K562 (cell line): ENCODE measurements around the gene TMCC1. TPM values are rescaled to one million over a fixed set of nuclear protein-coding genes. Genes with fewer than 3 reads are reported as not detected.

Experiments used
- ATAC-seq: fragments of 200-7000 bp; cut with Tn5 transposase; 3 replicates; pipeline ENCODE4 v1.9.1; 2020; ENCODE audit warnings: moderate library complexity
- BruUV-seq: library from RNA; stranded (reverse); fragments of 400-500 nt; replicated peaks from 2 replicates; lab custom pipeline; 2021; lab: Mats Ljungman, UMichigan
- CTCF ChIA-PET: fragments of 300-600 bp; formaldehyde crosslinking; extraction: SDS; loops from one replicate; lab custom pipeline; 2021; ENCODE audit warnings: low intra/inter-chr PET ratio; lab: Yijun Ruan, JAX
- POLR2A ChIA-PET: fragments of 300-600, 350-650 bp; sonication (Branson Sonifier 250); formaldehyde crosslinking; extraction: SDS; loops from one replicate; lab custom pipeline; 2021; ENCODE audit warnings: antibody characterized with exemption, inconsistent platforms; lab: Yijun Ruan, JAX
- DNase-seq, 4 experiments: peaks; one replicate each; pipeline versions ENCODE4 v3.0.0 to v3.0.0-alpha.2; 2011 to 2018; ENCODE audit warnings: low spot score in 3 of 4, mixed read lengths in 3 of 4; ENCODE audit errors: extremely low read depth in 1 of 4
- FAIRE-seq: peaks from 2 replicates; lab custom pipeline; 2011; peaks lifted over from hg19 to GRCh38; lab: Jason Lieb, UNC
- H2AFZ ChIP-seq: 2 replicates; pipeline ENCODE4 v1.6.0; 2011; ENCODE audit warnings: low read depth, low read length, control low read depth, inconsistent platforms
- H3K27ac ChIP-seq: fragments of 200-600 bp; 3 replicates; pipeline ENCODE4 v1.8.0; 2011; ENCODE audit warnings: low read depth, mild to moderate bottlenecking, control low read depth, inconsistent platforms, low read length, moderate library complexity, mixed read lengths; ENCODE audit errors: extremely low read depth
- H3K27me3 ChIP-seq, 2 experiments: fragments of 300-600 bp in 1 of 2; 2 replicates in 1 of 2; 3 replicates in 1 of 2; pipeline versions ENCODE4 v1.6.0 to v1.8.0; 2011; ENCODE audit warnings: inconsistent platforms in 2 of 2, low read length in 2 of 2, mild to moderate bottlenecking in 1 of 2, mixed read lengths in 1 of 2, moderate library complexity in 1 of 2; ENCODE audit not compliant: control insufficient read depth in 2 of 2, insufficient read depth in 2 of 2
- H3K36me3 ChIP-seq: fragments of 300-600 bp; 3 replicates; pipeline ENCODE4 v1.8.0; 2011; ENCODE audit warnings: mild to moderate bottlenecking, low read length, inconsistent platforms; ENCODE audit not compliant: control insufficient read depth, insufficient read depth
- H3K4me1 ChIP-seq, 2 experiments: fragments of 200-600 bp in 1 of 2; replicated peaks in 1 of 2; 2 replicates in 1 of 2; 3 replicates in 1 of 2; pipeline versions ENCODE4 v1.5.1 to v1.8.0; 2011; ENCODE audit warnings: inconsistent platforms in 2 of 2, low read length in 2 of 2, mild to moderate bottlenecking in 1 of 2, mixed read lengths in 1 of 2, moderate library complexity in 1 of 2; ENCODE audit not compliant: control insufficient read depth in 2 of 2, insufficient read depth in 2 of 2
- H3K4me2 ChIP-seq: 2 replicates; pipeline ENCODE4 v1.6.1; 2011; ENCODE audit warnings: low read length, control low read depth, inconsistent platforms, mixed read lengths; ENCODE audit not compliant: insufficient read depth
- H3K4me3 ChIP-seq: fragments of 200-600 bp; sonication (generic), shearing (Covaris generic); 2 replicates; pipeline ENCODE4 v1.5.1; 2016; ENCODE audit warnings: control low read depth, inconsistent platforms
- H3K79me2 ChIP-seq: fragments of 200-600 bp; 3 replicates; pipeline ENCODE4 v1.8.0; 2011; ENCODE audit warnings: low read length, inconsistent platforms; ENCODE audit not compliant: control insufficient read depth, insufficient read depth
- H3K9ac ChIP-seq, 2 experiments: 2 replicates each; pipeline versions ENCODE4 v1.6.0 to v1.6.1; 2011; ENCODE audit warnings: low read depth in 2 of 2, low read length in 2 of 2, control low read depth in 1 of 2, inconsistent platforms in 1 of 2, mild to moderate bottlenecking in 1 of 2, mixed read lengths in 1 of 2; ENCODE audit not compliant: insufficient read depth in 1 of 2
- H3K9me1 ChIP-seq: one replicate; pipeline ENCODE4 v1.6.0; 2011; ENCODE audit warnings: inconsistent platforms, mild to moderate bottlenecking, low read length, moderate library complexity; ENCODE audit not compliant: control insufficient read depth, insufficient read depth
- H3K9me3 ChIP-seq: replicated peaks from 2 replicates; pipeline ENCODE4 v1.5.1; 2011; ENCODE audit warnings: low read depth, low read length, inconsistent platforms; ENCODE audit not compliant: control insufficient read depth, insufficient read depth
- H4K20me1 ChIP-seq: replicated peaks from 2 replicates; pipeline ENCODE4 v1.6.1; 2011; ENCODE audit warnings: low read length, inconsistent platforms, mixed read lengths; ENCODE audit not compliant: control insufficient read depth, insufficient read depth
- BMI1 ChIP-seq: fragments of 150-350 bp; IDR thresholded peaks from 2 replicates; pipeline ENCODE4 v1.6.1; 2014; ENCODE audit warnings: low read length
- CXXC5 ChIP-seq: fragments of 250-450 bp; sonication (Bioruptor Pico); IDR thresholded peaks from 2 replicates; pipeline ENCODE4 v1.8.0; 2022; ENCODE audit warnings: inconsistent platforms, mild to moderate bottlenecking, moderate library complexity
- GABPB2 ChIP-seq: fragments of 250-450 bp; sonication (Bioruptor Pico); conservative IDR thresholded peaks from 2 replicates; pipeline ENCODE4 v1.5.1; 2021; ENCODE audit warnings: mild to moderate bottlenecking
- SAP30 ChIP-seq: fragments of 200-600 bp; sonication (generic); IDR thresholded peaks from 2 replicates; pipeline ENCODE4 v1.6.1; 2012; ENCODE audit warnings: borderline replicate concordance, low read depth, mild to moderate bottlenecking, moderate library complexity, low read length, control low read depth, inconsistent platforms; ENCODE audit not compliant: insufficient read depth, poor library complexity, severe bottlenecking
- SOX6 ChIP-seq: fragments of 450-650 bp; IDR thresholded peaks from 2 replicates; pipeline ENCODE4 v1.6.1; 2014; ENCODE audit warnings: mild to moderate bottlenecking
- SPI1 ChIP-seq: IDR thresholded peaks from 2 replicates; pipeline ENCODE4 v1.6.1; 2011; ENCODE audit warnings: low read depth, low read length, control low read depth, borderline replicate concordance
- WGBS: fragments of 100-300 bp; shearing (Covaris generic); methylation state at CpG from one replicate; pipeline ENCODE4 v1.1.6; 2016; ENCODE audit warnings: low coverage, mixed read lengths; ENCODE audit not compliant: insufficient coverage; ENCODE audit errors: missing lambda C conversion rate; 5-methylcytosine and 5-hydroxymethylcytosine counted together
- in situ Hi-C: fragments of 300-500 bp; cut with MboI; formaldehyde crosslinking; loops from 4 replicates; pipeline ENCODE4 v1.15.0; 2018; ENCODE audit warnings: inconsistent platforms, mixed read lengths
- intact Hi-C: fragments of 100-400 bp; cut with micrococcal nuclease; formaldehyde crosslinking; loops from 2 replicates; pipeline ENCODE4 v1.14.2; 2022
- polyA plus RNA-seq, 8 experiments: library from polyadenylated mRNA; depleted of rRNA in 4 of 8; stranded (reverse) in 5 of 8; unstranded in 3 of 8; fragments of >200 nt; fragmentation: Nextera tagmentation in 2 of 8; fragmentation: Illumina TruSeq in 1 of 8; extraction: Ambion mirVana in 2 of 8; extraction: Trizol in 1 of 8; gene quantifications; 2 replicates each; pipeline versions ENCODE4 v1.2.1 to v1.2.3, GENCODE V29; 2011 to 2014; ENCODE audit warnings: inconsistent platforms in 1 of 8, missing spikeins in 1 of 8
- total RNA-seq, 7 experiments: library from RNA; depleted of rRNA in 6 of 7; stranded (reverse); fragments of >200 nt in 6 of 7; fragmentation: Illumina TruSeq in 2 of 7; extraction: Trizol in 2 of 7; gene quantifications; 2 replicates each; pipeline versions ENCODE4 v1.2.1 to v1.2.3, GENCODE V29; 2011 to 2021; ENCODE audit warnings: low replicate concordance in 1 of 7

TMCC1 gene
- total and polyA plus RNA-seq, 9 of the 15 experiments (the other 6 are each of a cell fraction or from before 2014, with no cell fraction given), result 0.89 to 8.7 (median 4.0) TPM

DNA sequence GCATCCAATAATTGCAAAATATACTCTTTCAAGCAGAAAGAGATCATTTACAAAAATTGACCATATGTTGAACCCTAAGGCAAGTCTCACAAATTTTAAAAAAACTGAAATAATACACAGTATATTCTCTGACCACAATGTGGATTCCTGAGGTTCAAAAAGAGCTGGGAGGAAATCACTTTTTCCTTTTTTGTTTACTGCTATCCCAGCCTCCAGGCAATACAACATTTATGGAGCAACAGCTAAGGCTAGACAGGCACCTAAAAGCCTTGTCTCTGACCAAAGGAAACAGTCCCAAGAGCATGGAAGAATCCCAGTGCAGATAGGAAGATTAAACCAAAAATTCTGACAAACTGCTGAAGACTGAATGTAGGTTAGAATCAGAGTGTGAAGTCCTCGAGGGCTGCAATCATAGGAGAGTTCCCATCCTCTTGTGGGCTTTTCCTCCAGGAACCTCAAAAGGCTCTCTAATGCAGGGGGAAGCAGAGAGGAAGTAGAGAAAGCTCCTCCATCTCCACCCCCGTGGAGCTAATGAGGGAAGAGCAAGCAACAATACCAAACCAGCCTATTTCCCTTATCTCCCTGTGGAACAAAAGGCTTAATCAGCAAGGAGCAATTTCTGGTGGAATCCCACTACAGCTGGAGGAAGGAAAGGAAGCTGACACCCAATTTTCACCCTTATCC, 57.0 kb downstream of the TMCC1 start:
- no peak for FAIRE-seq
- H3K27me3 ChIP-seq, result no peaks in the 10 kb centered on the region
- no peak for ATAC-seq
- no peaks in the 10 kb centered on the region for H3K9me3 ChIP-seq
- no peaks in the 10 kb centered on the region for H3K9me1 ChIP-seq
- BruUV-seq, result no TSS peak
- H3K4me3 ChIP-seq, result no peak overlapping the region
- in situ Hi-C loops, result loop anchor here (10.0 kb wide), 1 partner anchor 98 kb away; no protein-coding TSS in a partner anchor
- ChIA-PET POLR2A (interaction anchor here (1.0 kb wide), 1 partner anchor 278 kb away, joined by 3 read pairs; no protein-coding TSS in a partner anchor), CTCF (interaction anchor here (0.6 kb wide), 1 partner anchor 976 kb away, joined by 3 read pairs; no protein-coding TSS in a partner anchor)
- no peaks in the 10 kb centered on the region for H3K79me2 ChIP-seq
- peak; percentile 62; the same call in 1 of the 2 replicates for TF ChIP-seq SPI1
- TF ChIP-seq GABPB2, result no peak
- TF ChIP-seq CXXC5, result no peak
- peak; percentile 76; the same call in 1 of the 2 replicates for TF ChIP-seq SOX6
- TF ChIP-seq SAP30, result no peak
- no peak for TF ChIP-seq BMI1
- H4K20me1 ChIP-seq, result no peaks in the 10 kb centered on the region
- H3K36me3 ChIP-seq, result no peaks in the 10 kb centered on the region
- no peak overlapping the region for H2AFZ ChIP-seq
- DNase-seq, result no peak
- intact Hi-C loops, result no loop called here
- 25% methylated on average over 2 of the region's 2 CpGs for WGBS
- H3K4me1 ChIP-seq, result peaks cover 0 to 10% of the 10 kb centered on the region in 2 experiments; a peak in 3 of 5 replicates
- H3K9ac ChIP-seq, result no peak overlapping the region
- no peak overlapping the region; the same call in 1 of the 2 replicates for H3K4me2 ChIP-seq
- no peak overlapping the region for H3K27ac ChIP-seq
